GM12892 (cell line): ENCODE data around the gene C5orf24.
A peak's percentile ranks its signal among the peaks of the same experiment; 100 is the strongest.

Experiments
- POLR2A ChIP-seq: IDR thresholded peaks from 2 replicates; pipeline ENCODE4 v1.6.1; 2011; ENCODE audit warnings: low read depth, low read length, control low read depth
- TAF1 ChIP-seq: IDR thresholded peaks from 2 replicates; pipeline ENCODE4 v1.6.1; 2011; ENCODE audit warnings: low read depth, mild to moderate bottlenecking, control low read depth, low read length, borderline replicate concordance

GRCh38 chr5:134904610-134905245 is 59.0 kb downstream of the C5orf24 start, which contains the start of gene PCBD2:
- TF ChIP-seq POLR2A (peak; percentile 78; the same call in 1 of the 2 replicates), TAF1 (no peak; the same call in 1 of the 2 replicates)
